Measurements from ENCODE around the gene ZNF560.

ZNF560 gene

DNA sequence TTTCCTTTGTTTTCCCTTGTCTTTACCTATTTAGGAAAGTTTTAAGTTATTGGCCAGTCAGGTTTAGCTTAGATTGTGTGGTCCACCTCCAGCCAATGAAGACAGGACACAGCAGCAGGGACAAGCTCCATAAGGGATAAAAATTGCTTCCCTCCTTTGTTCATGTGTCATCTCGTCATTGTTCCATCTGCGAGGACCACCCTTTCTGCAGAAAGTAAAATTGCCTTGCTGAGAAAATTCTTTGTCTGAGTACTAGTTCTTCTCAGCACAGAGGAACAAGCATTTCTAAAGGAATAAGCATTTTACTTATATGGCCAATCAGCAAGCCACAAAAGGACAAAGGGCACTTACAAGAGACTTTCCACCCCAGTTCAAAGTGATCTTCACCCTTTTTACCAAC, 11.4 kb downstream of the ZNF560 start:
- Mint-ChIP-seq H3K36me3 (ENCODE audit: low read depth) (no peaks in the 10 kb centered on the region), H3K9me3 (peaks cover 77% of the 10 kb centered on the region), H3K4me3 (no peak overlapping the region), H3K27ac (no peak overlapping the region), H3K4me1 (ENCODE audit: low read depth) (no peaks in the 10 kb centered on the region), H3K27me3 (no peaks in the 10 kb centered on the region)
- intact Hi-C loops (cut with micrococcal nuclease), result no loop called here

DNA sequence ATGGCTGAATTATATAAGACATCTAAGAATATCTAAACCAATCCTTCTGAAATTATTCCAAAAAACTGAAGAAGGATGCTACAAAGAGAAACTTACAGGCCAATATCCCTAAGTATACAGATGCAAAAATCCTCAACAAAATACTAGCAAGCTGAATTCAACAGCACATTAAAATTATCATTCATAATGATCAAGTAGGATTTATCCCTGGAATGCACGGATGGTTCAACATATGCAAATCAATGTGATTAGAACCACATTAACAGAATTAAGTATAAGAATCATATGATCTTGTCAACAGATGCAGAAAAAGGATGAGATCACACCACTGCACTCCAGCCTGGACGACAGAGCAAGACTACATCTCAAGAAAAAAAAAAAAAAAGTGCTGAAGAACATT, 13.3 kb downstream of the ZNF560 start:
- Mint-ChIP-seq H3K4me1 (ENCODE audit: low read depth) (no peaks in the 10 kb centered on the region), H3K36me3 (ENCODE audit: low read depth) (no peaks in the 10 kb centered on the region), H3K27me3 (no peaks in the 10 kb centered on the region), H3K9me3 (peaks cover 70% of the 10 kb centered on the region), H3K4me3 (no peak overlapping the region), H3K27ac (no peak overlapping the region)
- intact Hi-C loops (cut with micrococcal nuclease), result no loop called here

DNA sequence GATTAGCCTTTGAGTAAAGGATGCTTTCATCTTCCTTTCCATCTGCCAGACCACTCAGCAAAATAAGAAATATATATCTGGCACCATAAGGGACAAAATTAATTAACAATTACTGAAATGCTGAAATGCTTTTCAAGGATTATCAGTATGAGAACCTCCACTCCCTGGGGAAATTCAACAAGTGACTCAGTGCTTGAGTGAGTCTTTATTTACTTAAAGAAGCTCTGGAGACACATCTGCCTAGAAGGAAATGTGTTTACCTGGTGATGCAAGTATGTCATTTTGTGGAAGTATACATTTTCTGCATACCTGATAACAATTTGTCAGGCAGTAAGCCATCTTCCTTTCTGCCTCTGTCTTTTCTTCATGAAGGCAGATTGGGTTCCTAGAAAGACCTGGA, 23.4 kb downstream of the ZNF560 start:
- Mint-ChIP-seq H3K4me1 (ENCODE audit: low read depth) (no peaks in the 10 kb centered on the region), H3K9me3 (peaks cover 90% of the 10 kb centered on the region), H3K4me3 (no peak overlapping the region), H3K27me3 (no peaks in the 10 kb centered on the region), H3K27ac (no peak overlapping the region), H3K36me3 (ENCODE audit: low read depth) (no peaks in the 10 kb centered on the region)
- intact Hi-C loops (cut with micrococcal nuclease), result no loop called here

DNA sequence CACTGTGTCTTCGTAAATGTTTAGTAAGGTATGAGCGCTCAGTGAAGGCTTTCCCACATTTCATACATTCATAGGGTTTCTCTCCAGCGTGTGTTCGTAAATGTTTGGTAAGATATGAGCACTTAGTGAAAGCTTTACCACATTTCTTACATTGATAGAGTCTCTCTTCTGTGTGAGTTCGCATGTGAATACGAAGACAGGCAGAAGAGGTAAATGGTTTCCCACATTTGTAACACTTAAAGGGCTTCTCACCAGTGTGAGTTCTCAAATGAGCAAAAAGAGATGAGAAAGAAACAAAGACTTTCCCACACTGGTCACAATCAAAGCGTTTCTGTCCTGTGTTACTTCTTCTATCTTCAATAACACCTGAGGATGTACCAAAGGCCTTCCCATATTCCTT, 31.3 kb downstream of the ZNF560 start:
- H3K27ac Mint-ChIP-seq, result no peak overlapping the region
- peaks cover 88% of the 10 kb centered on the region for H3K9me3 Mint-ChIP-seq
- no peaks in the 10 kb centered on the region for H3K4me1 Mint-ChIP-seq (ENCODE audit: low read depth)
- no peak overlapping the region for H3K4me3 Mint-ChIP-seq
- H3K27me3 Mint-ChIP-seq, result no peaks in the 10 kb centered on the region
- intact Hi-C loops (cut with micrococcal nuclease), result no loop called here
- H3K36me3 Mint-ChIP-seq (ENCODE audit: low read depth), result no peaks in the 10 kb centered on the region

DNA sequence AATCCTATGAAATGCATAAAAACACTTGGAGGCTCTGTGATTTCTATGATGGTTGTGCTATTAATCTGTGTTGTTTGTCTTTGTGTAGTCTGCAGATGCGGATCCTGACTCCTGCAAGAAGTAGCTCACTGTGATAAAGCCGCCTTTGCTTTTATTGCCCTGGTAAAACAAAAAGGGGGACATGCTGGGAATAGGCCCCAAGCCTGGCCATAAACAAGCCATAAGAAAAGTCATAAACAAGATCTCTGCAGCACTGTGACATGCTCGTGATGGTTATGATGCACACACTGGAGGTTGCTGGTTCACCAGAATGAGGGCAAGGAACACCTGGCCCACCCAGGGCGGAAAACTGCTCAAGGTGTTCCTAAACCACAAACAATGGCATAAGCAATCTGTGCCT, 36.5 kb downstream of the ZNF560 start:
- no peaks in the 10 kb centered on the region for H3K27me3 Mint-ChIP-seq
- peaks cover 84% of the 10 kb centered on the region for H3K9me3 Mint-ChIP-seq
- H3K36me3 Mint-ChIP-seq (ENCODE audit: low read depth), result no peaks in the 10 kb centered on the region
- H3K27ac Mint-ChIP-seq, result no peak overlapping the region
- intact Hi-C loops (cut with micrococcal nuclease), result no loop called here
- H3K4me3 Mint-ChIP-seq, result no peak overlapping the region
- H3K4me1 Mint-ChIP-seq (ENCODE audit: low read depth), result no peaks in the 10 kb centered on the region

DNA sequence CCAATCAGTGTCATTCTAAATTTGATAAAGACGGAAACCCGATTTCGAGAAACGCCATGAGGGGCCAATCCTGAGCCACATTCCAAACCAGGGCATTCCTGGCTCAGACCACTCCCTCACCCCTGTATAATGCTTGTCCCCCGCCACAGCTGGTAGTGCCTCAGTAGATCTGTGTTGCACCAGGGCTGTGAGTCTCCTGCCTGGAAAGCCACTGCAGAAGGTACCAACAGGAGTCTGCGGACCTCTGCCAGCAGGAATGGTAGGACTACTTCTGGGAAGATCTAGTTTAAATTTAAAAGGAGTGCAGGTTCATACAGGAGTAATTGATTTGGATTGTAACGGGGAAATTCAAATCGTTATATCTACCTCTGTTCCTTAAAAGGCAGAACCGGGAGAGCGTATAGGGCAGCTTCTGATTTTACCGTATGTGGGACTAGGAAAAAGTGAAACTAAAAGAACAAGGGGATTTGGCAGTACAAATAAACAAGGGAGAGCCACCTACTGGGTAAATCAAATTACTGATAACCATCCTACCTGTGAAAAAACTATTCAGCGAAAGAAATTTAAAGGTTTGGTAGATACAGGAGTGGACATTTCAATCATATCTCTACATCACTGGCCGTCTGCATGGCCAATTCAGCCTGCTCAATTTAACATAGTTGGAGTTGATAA, 42.3 kb downstream of the ZNF560 start:
- Mint-ChIP-seq H3K9me3 (peaks cover 80% of the 10 kb centered on the region), H3K4me1 (ENCODE audit: low read depth) (no peaks in the 10 kb centered on the region), H3K27me3 (no peaks in the 10 kb centered on the region), H3K27ac (no peak overlapping the region), H3K4me3 (no peak overlapping the region), H3K36me3 (ENCODE audit: low read depth) (no peaks in the 10 kb centered on the region)
- intact Hi-C loops (cut with micrococcal nuclease), result no loop called here

DNA sequence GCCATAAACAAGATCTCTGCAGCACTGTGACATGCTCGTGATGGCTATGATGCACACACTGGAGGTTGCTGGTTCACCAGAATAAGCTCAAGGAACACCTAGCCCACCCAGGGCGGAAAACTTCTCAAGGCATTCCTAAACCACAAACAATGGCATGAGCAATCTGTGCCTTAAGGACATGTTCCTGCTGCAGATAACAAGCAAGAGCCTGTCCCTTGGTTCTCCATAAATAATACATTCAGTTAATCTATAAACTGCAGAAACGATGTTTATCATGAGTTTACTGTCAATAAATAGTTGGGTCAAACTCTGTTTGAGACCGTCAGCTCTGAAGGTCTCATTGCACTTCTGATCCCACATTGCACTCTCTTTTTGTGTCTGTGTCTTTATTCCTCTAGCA, 44.5 kb downstream of the ZNF560 start:
- Mint-ChIP-seq H3K27ac (no peak overlapping the region), H3K27me3 (no peaks in the 10 kb centered on the region)

DNA sequence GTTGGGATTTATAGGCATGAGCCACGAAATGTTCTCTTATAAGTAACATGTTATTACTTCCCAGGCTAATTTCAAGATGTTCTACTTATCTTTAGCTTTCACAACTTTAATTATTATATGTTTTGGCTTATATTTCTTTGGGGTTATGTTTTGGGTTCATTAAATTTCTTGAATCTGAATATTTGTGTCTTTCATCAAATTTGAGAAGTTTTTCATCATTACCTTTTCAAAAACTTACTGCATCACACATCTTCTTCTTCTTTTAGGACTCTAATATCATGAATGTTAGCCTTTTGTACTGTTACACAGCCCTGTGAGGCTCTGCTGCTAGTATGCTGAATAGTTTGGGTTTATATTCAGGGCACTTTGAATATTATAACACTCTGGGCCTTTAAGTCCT, 53.4 kb downstream of the ZNF560 start:
- Mint-ChIP-seq H3K9me3 (peaks cover 78% of the 10 kb centered on the region), H3K27ac (no peak overlapping the region), H3K4me3 (no peak overlapping the region), H3K4me1 (ENCODE audit: low read depth) (no peaks in the 10 kb centered on the region), H3K27me3 (no peaks in the 10 kb centered on the region), H3K36me3 (ENCODE audit: low read depth) (no peaks in the 10 kb centered on the region)
- intact Hi-C loops (cut with micrococcal nuclease), result no loop called here

More for the DNA sequence above, 44.5 kb downstream of the ZNF560 start:
- H3K9me3 Mint-ChIP-seq, result peaks cover 73% of the 10 kb centered on the region
- intact Hi-C loops (cut with micrococcal nuclease), result no loop called here
- H3K4me3 Mint-ChIP-seq, result no peak overlapping the region
- H3K4me1 Mint-ChIP-seq (ENCODE audit: low read depth), result no peaks in the 10 kb centered on the region
- no peaks in the 10 kb centered on the region for H3K36me3 Mint-ChIP-seq (ENCODE audit: low read depth)

DNA sequence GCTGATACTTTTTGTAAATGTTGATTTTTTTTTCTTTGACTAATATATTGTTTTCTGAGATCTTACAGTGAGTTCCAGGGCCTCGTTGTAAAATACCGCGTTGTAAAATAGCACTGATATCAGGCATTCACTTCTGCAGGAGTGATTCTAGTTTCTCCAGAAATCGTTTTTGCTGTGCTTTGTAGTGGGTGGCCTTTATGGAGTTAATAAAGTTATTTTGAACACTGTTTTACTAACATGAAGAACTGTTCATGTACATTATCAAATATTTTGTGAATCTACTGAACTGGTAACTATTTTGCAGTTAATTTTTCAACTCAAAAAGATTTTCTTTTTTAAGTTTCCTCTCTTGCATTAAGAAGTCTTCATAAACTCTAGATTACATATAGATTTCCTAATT, 62.1 kb downstream of the ZNF560 start:
- H3K4me3 Mint-ChIP-seq, result peak overlapping the region; percentile 88
- peaks cover 13% of the 10 kb centered on the region for H3K9me3 Mint-ChIP-seq
- intact Hi-C loops (cut with micrococcal nuclease), result loop anchor here (10.0 kb wide), 1 partner anchor 148 kb away; the partner anchor contains the start of gene ZNF121
- no peaks in the 10 kb centered on the region for H3K27me3 Mint-ChIP-seq
- peak overlapping the region; percentile 91 for H3K27ac Mint-ChIP-seq
- peaks cover 26% of the 10 kb centered on the region for H3K4me1 Mint-ChIP-seq (ENCODE audit: low read depth)
- H3K36me3 Mint-ChIP-seq (ENCODE audit: low read depth), result peaks cover 41% of the 10 kb centered on the region

DNA sequence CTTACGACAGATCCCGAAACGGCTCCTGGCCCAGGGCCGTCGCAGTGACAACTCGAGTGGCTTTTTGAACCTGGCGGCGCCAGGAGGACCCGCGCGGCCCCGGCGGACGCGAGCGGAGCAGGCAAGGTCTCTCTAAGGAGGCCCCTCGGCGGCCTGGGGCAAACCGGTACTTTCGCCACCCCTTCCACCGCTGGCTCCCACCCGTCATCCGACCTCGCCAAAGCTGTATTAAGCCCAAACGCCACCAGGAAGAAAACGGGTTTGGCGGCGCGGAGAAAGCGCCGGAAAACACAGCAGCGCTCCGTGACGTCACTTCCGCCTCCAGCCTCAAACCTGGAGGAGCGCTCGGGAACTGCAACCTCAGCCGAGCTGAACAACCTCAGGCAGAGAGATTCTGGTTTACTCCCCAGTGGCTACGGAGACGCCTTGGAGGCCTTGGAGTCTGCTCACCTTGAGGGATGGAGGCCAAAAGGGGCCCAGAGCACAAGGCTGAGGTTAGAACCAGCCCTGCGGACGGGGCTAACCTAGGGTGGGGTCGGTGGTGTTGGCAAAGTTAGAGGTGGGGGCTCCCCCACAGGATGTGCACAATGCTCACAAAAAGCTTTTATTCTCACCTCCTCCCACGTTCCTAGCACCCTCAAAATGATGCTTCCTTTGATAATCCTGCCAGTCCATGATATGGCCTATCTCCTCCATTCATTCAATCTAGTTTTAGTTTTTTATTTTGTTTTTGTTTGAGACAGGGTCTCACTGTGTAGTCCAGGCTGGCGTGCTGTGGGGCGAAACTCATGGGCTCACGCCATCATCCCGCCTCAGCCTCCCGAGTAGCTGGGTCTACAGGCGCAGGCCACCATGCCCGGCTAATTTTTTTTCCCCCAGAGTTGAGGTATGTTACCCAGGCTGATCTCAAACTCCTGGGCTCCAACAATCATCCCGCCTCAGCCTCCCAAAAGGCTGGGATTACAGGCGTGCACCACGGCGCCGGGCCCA, 62.8 kb downstream of the ZNF560 start, which contains the start of gene ZNF266:
ZNF266 (minus strand) TSS at position 295 of the 990 bp plus-strand sequence. CDS start 15,484 bp downstream, outside the sequence.
- H3K36me3 Mint-ChIP-seq (ENCODE audit: low read depth), result peaks cover 49% of the 10 kb centered on the region

DNA sequence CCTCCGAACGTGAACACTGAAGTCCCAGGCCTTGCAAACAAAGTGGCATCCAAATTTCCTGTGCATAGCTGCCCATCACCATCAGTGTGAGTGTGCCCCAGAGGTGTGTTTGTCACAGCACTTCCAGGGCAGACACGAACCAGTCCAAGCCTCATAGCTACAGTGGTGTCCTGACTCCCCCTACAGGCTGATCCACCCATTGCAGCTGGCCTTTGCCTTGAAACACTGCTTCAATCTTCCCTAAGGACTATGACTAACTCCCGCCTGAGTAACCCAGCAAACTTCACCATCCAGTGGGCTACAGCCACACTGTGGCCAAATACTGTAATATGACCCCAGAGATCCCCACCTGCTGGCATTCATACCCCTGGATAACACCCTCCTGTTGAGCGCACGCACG, 66.9 kb downstream of the ZNF560 start:
- peaks cover 21% of the 10 kb centered on the region for H3K9me3 Mint-ChIP-seq
- peaks cover 42% of the 10 kb centered on the region for H3K4me1 Mint-ChIP-seq (ENCODE audit: low read depth)
- H3K4me3 Mint-ChIP-seq, result no peak overlapping the region
- H3K27ac Mint-ChIP-seq, result no peak overlapping the region
- intact Hi-C loops (cut with micrococcal nuclease), result loop anchor here (5.0 to 10.0 kb wide), 2 partner anchors 153 to 294 kb away; partner anchors contain the start of gene ZNF121
- H3K27me3 Mint-ChIP-seq, result no peaks in the 10 kb centered on the region
- peaks cover 90% of the 10 kb centered on the region for H3K36me3 Mint-ChIP-seq (ENCODE audit: low read depth)

More for the DNA sequence above, 62.8 kb downstream of the ZNF560 start, which contains the start of gene ZNF266:
- Mint-ChIP-seq H3K4me1 (ENCODE audit: low read depth) (peaks cover 28% of the 10 kb centered on the region), H3K27me3 (no peaks in the 10 kb centered on the region), H3K27ac (peak within 1 kb of the TSS; percentile 91), H3K4me3 (peak within 1 kb of the TSS; percentile 88), H3K9me3 (peaks cover 13% of the 10 kb centered on the region)
- intact Hi-C loops (cut with micrococcal nuclease), result loop anchor here (10.0 kb wide), 1 partner anchor 149 kb away; the partner anchor contains the start of gene ZNF121

DNA sequence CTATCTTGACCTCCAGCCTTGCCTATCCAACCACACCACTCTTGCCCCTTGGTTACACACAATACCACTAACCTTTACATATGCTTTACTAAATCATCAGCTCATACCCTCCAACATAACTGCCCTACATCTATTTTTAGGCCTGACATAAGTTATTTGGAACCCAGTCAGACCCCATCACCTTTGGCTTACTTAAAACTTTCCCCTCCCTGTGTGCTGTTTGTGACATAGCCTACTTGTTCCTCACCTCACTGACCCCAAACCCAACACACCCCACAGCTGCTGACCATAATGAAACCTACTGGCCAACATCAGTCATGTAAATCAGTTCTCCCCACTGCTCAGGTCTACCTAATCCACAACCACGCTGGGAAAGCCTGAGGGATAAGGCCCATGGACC, 68.0 kb downstream of the ZNF560 start:
- Mint-ChIP-seq H3K4me1 (ENCODE audit: low read depth) (peaks cover 33% of the 10 kb centered on the region), H3K27ac (no peak overlapping the region), H3K4me3 (no peak overlapping the region), H3K27me3 (no peaks in the 10 kb centered on the region), H3K9me3 (peaks cover 28% of the 10 kb centered on the region), H3K36me3 (ENCODE audit: low read depth) (peaks cover 98% of the 10 kb centered on the region)
- intact Hi-C loops (cut with micrococcal nuclease), result loop anchor here (5.0 to 10.0 kb wide), 2 partner anchors 154 to 293 kb away; partner anchors contain the start of gene ZNF121

DNA sequence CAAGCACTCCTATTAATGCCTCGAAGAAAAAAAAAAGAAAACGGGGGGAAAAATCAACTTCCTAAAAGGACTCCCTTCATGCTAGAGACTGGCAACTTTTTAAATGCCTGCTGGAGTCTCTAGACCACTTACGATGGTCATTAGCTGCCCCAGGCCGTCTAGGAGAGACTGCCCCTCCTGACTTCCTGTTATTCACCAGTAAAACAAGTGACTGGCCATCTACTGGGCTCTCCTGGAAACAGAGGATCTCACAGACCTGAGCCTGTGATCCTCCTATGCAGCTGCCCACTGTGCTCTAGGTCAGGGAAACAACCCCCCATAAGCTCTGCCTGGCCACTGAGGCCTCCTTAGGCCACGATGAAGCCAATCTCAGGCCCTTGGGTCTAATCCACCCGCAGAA, 70.5 kb downstream of the ZNF560 start:
- H3K4me1 Mint-ChIP-seq (ENCODE audit: low read depth), result peaks cover 21% of the 10 kb centered on the region
- H3K27ac Mint-ChIP-seq, result no peak overlapping the region
- H3K27me3 Mint-ChIP-seq, result no peaks in the 10 kb centered on the region
- no peak overlapping the region for H3K4me3 Mint-ChIP-seq
- intact Hi-C loops (cut with micrococcal nuclease), result no loop called here
- H3K9me3 Mint-ChIP-seq, result peaks cover 53% of the 10 kb centered on the region
- peaks cover 100% of the 10 kb centered on the region for H3K36me3 Mint-ChIP-seq (ENCODE audit: low read depth)
